ENCODE results near the gene HSD17B8. TPM values are rescaled to one million over a fixed set of nuclear protein-coding genes. Genes with fewer than 3 reads are reported as not detected.

Gene HSD17B8
- total RNA-seq, 4 donors from 2014 or later = 15.1 to 42.5 (median 26.3) TPM

DNA sequence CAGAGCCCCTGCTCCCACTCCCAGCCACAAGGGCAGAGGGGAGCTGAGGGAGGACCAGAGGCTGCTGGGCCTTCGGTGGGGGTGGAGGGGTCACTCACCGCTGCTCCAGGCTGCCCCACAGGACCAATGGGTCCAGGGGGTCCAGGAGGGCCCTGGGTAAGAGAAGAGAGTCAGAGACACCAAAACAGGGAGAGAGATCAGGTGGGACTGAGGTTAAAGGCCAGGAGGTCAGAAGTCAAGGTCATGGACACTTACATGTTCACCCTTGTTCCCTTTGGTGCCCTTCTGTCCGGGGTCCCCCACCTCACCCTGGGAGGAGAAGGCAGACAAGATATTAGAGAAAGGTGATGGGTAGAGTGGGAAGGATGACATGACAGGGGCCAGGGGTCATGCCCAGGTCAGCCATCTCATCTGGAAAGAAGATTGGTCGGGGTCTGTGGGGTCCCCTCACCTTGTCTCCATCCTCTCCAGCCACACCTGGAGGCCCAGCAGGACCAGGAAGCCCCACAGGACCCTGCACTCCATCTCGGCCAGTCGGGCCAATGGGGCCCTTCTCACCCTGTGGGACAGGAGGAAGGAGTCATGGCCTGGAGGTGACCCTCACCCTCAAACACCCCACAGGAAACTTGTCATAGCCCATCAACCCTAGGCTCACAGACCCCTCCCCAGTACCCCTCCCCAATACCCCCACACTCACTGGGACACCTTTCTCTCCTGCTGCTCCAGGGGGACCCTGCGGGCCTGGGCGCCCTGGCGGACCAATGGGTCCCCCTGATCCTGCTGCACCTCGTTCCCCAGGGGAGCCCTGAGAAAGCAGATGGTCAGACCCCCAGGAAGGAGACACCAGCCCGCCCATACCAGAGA, 33.2 kb upstream of the HSD17B8 start:
- Histone ChIP-seq H3K4me1 (no peaks in the 10 kb centered on the region), H3K9me3 (no peaks in the 10 kb centered on the region), H3K27me3 (peaks cover 0 to 8% (median 0%) of the 10 kb centered on the region in 4 donors), H3K4me3 (no peak overlapping the region), H3K36me3 (no peaks in the 10 kb centered on the region), H3K27ac (no peak overlapping the region)
- intact Hi-C loops (cut with DNase I) = no loop called here
- WGBS, 2 donors = 71 to 72% methylated on average over 5 to 6 of the region's 11 CpGs
- DNase-seq = no peak
- TF ChIP-seq, protein P1, sequence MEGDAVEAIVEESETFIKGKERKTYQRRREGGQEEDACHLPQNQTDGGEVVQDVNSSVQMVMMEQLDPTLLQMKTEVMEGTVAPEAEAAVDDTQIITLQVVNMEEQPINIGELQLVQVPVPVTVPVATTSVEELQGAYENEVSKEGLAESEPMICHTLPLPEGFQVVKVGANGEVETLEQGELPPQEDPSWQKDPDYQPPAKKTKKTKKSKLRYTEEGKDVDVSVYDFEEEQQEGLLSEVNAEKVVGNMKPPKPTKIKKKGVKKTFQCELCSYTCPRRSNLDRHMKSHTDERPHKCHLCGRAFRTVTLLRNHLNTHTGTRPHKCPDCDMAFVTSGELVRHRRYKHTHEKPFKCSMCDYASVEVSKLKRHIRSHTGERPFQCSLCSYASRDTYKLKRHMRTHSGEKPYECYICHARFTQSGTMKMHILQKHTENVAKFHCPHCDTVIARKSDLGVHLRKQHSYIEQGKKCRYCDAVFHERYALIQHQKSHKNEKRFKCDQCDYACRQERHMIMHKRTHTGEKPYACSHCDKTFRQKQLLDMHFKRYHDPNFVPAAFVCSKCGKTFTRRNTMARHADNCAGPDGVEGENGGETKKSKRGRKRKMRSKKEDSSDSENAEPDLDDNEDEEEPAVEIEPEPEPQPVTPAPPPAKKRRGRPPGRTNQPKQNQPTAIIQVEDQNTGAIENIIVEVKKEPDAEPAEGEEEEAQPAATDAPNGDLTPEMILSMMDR (IDR thresholded peaks at IDR 0.05) = no peak
- no peak for TF ChIP-seq POLR2A (IDR thresholded peaks at IDR 0.05)

DNA sequence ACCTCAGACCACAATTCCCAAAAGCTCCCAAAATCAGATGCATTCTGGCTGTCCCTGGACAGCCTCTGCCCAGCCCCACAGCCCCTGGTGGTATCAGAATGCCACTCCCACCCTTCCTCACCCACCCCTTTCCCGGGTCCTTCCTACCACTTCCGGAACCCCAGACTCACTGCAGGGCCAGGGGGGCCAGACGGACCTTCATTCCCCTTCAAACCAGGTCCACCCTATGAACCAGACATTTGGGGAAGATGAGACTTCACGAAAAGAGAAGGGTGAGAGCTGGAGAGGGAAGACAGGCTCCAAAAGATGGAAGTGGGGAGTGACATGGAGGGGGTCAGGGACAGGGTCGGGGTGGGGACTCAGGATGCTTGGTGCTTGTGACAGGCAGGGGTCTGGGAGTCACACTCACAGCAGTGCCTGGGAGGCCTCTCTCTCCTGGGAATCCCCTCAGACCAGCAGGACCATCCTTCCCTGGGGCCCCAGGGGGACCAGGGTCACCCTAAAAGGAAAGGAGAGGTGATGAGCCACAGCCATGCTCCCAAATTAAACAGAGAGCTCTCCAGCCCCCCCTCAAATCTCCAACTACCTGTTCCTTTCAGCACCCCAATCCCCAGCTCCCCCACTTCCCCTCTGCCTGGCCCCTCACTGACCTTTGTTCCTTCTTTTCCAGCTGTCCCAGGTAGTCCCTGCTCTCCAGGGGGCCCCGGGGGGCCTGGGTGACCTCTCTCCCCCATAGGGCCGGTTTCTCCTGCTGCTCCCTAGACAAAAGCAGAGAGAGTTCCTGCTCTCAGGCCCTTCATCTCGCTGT, 32.4 kb upstream of the HSD17B8 start:
- 52 to 85% methylated on average over 4 of the region's 8 CpGs for WGBS, 2 donors
- no peak for TF ChIP-seq POLR2A (IDR thresholded peaks at IDR 0.05)
- TF ChIP-seq, protein P1 (IDR thresholded peaks at IDR 0.05) = no peak
- DNase-seq = no peak
- Histone ChIP-seq H3K27ac (no peak overlapping the region), H3K4me1 (no peaks in the 10 kb centered on the region), H3K9me3 (no peaks in the 10 kb centered on the region), H3K4me3 (no peak overlapping the region), H3K27me3 (peaks cover 0 to 8% (median 0%) of the 10 kb centered on the region in 4 donors), H3K36me3 (no peaks in the 10 kb centered on the region)
- intact Hi-C loops (cut with DNase I) = no loop called here

DNA sequence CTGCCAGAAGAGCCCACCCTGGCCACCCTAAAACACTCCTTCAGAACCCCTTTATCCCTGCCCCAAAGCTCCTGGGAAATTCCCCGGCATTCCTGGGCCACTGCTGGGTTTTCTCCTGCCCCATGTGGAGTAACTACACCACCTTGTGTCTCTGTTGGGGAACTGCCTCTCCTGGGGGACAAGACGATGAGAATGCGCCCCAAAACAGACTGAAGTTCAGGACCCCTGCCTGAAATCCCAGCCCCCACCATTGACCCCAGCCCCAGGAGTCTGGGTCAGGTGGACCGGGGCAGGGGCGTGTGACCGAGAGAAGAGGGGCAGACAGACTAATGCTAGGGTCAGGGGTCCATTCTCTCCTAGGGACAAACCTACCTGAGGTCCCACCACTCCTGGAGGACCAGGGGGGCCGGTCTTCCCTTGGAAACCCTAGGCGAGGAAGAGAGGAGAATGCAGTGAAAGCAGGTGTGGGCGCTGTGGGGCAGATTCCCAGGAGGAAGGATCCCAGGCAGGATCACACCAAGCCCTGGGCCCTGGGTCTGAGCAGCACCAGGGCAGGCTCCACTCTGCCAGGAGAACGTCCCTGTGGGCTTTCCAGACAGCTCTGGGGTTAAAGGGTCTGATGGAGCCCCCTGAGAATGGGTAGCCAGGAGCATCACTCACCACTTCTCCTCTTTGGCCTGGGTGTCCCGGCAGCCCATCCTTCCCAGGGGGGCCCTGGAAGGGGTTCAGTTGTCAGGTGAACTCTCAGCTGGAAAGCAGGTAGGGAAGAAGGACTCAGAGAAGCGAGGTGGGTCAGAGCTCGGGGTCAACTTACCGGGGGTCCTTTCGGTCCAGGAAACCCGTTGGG, 31.5 kb upstream of the HSD17B8 start:
- H3K4me1 ChIP-seq = no peaks in the 10 kb centered on the region
- no peaks in the 10 kb centered on the region for H3K36me3 ChIP-seq
- TF ChIP-seq, protein P1 (IDR thresholded peaks at IDR 0.05) = peak in 5 of 6 experiments; percentile 51 to 81 (median 63)
- TF ChIP-seq POLR2A (IDR thresholded peaks at IDR 0.05) = no peak
- H3K27me3 ChIP-seq = peaks cover 0 to 8% (median 0%) of the 10 kb centered on the region in 4 donors
- intact Hi-C loops (cut with DNase I) = no loop called here
- H3K9me3 ChIP-seq = no peaks in the 10 kb centered on the region
- 24 to 48% methylated on average over 4 to 6 of the region's 16 CpGs for whole genome bisulfite sequencing, 2 donors
- DNase-seq = no peak
- H3K27ac ChIP-seq = no peak overlapping the region
- H3K4me3 ChIP-seq = no peak overlapping the region

DNA sequence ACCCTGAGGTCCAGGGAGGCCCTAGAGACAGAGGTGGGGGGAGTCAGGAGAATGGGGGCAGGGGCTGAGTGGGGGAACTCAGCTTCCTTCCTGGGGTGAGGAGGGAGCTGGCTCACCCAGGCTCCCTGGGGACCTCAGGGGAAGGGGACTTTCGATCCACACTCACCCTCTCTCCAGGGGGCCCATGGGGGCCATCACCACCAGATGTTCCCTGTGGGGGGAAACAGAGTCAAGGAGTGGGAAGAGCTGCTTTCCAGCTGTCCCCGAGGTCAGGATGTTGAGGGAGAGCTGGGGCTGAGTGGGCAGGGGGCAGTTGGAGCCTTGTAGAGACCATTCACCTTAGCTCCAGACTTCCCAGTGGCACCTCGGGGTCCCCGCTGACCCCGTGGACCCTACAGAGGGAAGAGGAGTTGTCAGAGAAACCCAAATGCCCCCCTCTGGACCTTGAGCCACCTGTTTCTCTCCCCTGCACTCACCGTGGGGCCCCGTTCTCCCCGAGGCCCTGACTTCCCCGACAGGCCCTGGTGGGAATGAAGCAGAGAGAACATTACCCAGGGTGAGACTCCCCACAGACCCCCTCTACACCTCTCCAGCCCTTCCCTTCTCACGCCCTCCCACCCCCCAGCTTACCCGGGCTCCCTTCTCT, 30.8 kb upstream of the HSD17B8 start:
- H3K27ac ChIP-seq = no peak overlapping the region
- no peaks in the 10 kb centered on the region for H3K36me3 ChIP-seq
- 65 to 81% methylated on average over 3 to 5 of the region's 11 CpGs for WGBS, 2 donors
- no peak for DNase-seq
- TF ChIP-seq, protein P1 (IDR thresholded peaks at IDR 0.05) = no peak
- no peak for TF ChIP-seq POLR2A (IDR thresholded peaks at IDR 0.05)
- intact Hi-C loops (cut with DNase I) = no loop called here
- H3K9me3 ChIP-seq = no peaks in the 10 kb centered on the region
- no peaks in the 10 kb centered on the region for H3K4me1 ChIP-seq
- H3K27me3 ChIP-seq = peaks cover 0 to 8% (median 0%) of the 10 kb centered on the region in 4 donors
- no peak overlapping the region for H3K4me3 ChIP-seq
